Raji (cell line): ENCODE results near the gene UBL4B.

Experiments
- POLR2A ChIP-seq: IDR thresholded peaks from 2 replicates; pipeline ENCODE4 v1.6.1; 2011; ENCODE audit warnings: low read depth, low read length, control low read depth; ENCODE audit not compliant: insufficient read depth

UBL4B gene

DNA sequence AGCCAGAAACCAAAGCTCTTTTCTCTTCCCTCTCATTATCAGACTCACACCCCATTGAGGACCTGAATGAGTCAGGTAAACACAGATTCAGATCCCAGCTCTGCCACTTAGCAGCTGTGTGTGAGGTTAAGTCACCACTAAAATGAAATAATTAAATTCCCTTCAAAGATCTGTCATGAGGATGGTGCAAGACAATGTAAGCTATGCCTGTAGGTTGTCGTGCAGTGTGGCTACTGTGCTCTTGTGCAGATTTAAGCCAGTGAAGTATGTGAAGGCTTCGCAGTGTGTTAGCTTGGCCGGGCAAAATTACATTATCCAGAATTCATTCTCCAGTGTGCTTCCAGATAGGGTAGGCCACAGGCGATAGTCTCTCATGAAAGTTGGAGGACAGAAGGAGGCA is 13.6 kb downstream of the UBL4B start:
- no peak for TF ChIP-seq POLR2A

DNA sequence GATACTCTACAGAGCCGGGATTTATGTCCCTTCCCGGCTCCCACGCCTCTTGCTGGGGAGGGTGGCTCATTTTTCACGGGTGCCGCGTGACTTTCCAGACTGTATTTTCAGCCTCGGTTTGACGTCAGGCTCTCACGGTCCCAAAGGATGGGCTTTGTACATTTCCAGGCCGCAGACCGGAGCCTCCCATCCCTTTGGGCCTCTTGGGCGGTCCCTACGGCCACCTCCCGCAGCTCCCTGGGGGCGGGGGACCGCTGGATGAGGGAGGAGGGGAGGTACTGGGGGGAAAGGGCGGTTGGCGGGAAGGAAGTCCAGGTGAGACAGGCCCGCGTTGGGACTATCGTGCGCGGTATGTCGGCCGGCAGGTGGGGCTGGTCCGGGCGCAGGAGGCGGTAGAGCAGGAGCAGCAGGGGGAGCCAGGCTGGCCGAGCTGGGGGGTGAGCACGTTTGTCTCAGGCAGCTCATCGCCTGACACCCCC is 17.9 kb downstream of the UBL4B start:
- no peak for TF ChIP-seq POLR2A

DNA sequence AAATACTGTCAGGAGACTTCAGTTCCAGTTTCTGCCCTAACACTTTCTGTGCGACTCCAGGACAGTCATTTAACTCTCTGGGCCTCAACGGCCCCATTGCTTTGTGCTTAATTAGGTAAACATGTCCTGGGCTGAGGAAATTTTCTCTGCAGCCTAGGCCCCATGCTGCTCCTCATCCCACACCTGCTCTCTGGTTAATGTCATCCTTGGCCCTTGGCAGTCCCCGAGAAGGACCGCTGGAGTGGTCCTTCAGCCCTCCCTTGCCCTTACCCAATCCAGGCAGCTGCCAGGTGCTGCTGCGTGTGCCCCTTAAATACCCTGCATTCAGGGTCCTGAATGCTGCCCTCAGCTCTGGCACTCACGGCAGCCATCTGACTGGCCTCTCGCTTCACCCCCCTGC is 18.7 kb downstream of the UBL4B start:
- TF ChIP-seq POLR2A: no peak

DNA sequence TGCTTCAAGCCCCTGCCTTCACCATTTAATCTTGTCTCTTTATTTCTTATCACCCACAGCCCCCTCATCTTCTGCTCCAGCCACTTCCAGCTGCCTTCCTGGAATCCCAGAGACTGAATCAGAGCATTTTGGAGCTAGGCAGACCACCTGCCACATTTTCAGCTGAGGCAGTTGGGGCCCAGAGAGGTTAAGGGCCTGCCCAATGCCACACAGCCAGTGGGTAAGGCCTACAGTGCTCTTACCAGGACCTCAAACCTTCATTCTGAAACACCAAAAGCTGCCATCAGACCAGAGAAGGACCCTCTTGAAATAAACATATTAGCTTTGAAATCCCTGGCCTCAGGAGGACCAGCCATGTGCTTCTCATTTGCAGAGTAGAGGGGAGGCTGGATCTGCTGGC is 20.4 kb downstream of the UBL4B start:
- no peak for TF ChIP-seq POLR2A

DNA sequence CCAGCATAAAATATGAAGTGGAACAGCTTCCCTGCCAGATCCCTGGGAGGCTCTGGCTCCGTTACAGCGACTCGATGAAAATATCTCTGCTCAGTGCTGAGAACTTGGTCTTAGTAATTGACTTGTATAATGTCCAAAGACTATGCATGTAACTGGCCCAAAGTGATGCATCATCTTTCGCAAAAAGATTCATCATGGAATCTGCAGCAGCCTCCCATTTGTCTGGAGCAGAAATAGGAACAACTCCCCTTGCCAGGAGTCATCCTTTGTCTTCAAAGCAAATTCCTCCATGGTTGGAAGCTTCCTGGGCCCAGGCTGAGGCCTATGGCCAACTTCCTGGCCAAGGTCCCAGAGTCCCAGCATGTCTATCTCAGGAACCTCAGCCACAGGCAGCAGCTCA is 21.2 kb downstream of the UBL4B start:
- TF ChIP-seq POLR2A: no peak

DNA sequence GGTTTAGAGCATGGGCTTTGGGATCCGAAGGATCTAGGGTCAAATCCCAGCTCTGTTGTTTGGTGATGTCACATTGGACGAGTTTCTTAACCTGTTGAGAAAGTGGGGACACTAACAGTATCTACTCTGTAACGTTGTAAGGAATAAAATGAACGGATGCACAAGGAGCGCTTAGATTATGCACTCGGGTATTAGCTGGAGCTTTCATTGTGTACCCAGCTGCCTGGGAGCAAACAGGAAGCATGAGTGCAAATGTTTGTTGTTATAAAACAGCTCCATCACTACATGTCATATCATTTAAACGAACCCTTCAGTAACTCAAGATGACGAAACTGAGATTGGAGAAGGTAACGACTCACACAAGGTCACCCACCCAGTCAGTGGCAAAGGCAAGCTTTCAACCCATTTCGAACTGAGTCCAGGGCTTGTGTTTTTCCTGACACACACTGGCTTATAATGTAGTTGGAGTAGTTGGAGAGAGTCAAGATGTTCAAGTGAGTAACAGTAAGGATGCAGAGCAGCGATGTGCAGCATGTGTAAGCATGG is 21.9 kb downstream of the UBL4B start:
- no peak for TF ChIP-seq POLR2A

DNA sequence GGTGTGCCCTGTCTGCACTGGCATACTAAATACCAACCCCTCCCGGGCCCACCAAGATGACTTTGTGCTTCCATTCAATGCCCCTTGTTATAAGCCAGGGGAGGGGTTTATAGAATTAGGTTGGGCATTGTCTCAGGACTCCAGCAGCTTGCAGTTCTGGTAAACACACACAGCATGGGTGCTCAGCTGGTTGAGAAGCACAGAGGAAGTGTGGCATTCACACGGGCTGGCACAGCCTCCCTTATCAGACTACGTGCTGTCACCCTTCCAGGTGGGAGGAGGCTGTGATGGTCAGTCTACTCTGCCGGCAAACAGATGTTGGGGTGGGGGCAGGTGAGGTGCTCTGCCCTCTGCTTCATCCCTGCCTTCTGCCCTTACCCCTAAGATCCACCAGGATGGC is 23.0 kb downstream of the UBL4B start:
- no peak for TF ChIP-seq POLR2A

DNA sequence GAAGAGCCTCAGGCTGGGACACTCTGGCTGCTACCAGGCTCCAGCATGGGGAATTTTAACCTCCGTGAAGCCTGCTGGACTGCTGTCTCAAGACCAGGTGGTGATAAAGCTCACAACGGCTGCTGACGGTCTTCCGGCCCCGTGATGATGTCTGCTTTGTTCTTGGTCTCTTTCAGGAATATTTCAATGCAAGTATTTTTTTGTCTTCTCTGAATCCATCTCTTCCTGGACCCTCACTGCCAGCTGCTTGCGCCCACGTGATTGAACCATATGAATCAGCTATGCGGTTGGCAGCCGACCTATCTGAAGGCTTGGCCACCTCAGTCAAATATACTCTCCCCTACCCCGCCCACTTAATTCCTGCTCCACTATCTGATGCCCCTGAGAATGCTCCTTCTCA is 23.4 kb downstream of the UBL4B start:
- TF ChIP-seq POLR2A: no peak

DNA sequence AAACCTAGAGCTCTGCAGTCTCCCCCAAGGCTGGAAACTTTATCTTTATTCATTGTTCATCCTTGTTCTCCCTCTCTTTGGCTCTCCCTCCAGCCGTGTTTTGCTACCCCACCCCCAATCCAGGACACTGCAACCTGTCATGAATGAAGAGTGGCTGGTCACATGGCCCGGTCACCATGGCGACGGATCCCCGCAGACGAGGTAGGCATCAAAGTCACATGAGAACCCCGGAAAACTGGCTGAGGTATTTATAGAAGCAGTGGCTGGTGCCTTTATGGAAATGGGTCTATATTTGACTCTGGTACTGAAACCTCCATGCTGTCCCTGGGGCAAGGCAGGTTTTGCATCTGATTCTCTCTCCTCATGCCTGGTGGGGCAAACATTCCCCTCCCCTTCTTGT is 24.7 kb downstream of the UBL4B start:
- TF ChIP-seq POLR2A: no peak

DNA sequence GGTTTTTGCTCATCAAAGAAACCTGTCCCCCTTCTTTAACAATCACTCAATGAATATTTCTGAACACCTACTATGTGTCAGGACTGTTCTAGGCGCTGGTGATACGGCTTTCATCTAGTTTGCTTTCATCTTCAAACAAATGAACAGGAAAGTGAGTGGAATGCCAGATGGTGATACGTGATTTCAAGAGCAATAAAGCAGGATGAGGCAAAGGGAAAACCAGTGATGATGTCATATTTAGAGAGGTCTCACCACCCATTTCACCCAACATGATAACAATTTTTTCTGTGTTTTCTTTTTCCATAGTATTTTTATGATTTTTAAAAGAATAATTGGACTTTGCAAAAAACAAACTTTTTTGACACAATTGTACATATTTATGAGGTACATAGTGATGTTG is 26.7 kb downstream of the UBL4B start:
- no peak for TF ChIP-seq POLR2A

DNA sequence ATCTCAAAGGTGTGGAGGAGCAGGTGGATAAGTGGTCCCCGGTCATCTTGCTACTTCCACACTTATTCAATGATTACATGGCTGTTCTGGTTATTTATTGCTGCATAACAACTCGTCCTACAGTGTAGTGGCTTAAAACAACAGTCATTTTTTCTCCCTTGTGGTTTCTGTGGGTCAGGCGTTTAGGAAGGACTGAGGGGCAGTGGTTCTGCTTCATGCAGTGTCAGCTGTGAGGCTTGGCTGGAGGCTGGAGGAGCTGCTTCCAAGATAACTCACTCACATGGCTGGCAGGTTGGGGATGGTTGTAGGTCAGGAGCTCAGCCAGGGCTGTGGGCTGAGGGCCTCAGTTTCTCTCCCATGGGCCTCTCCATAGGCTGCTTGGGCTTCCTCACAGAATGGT is 32.1 kb downstream of the UBL4B start:
- TF ChIP-seq POLR2A: no peak

DNA sequence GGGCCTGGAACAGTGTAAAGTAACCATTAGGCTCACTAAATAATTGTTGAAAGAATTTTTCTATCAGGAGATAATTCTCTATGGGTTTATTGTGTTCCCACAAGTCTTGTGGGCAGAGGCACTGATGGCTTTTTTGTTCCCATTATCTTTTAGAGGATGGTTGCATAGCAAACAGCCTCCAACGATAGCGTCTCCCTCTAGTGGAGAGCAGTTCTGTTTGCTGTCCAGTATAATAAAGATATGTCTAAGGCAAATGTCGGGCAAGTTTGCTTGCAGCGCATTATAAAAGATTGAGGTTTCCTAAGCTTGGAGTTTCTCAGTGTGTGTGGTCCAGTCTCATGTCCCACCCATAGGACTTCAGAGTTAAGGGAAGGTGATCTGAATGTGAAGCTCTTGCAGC is 36.7 kb downstream of the UBL4B start:
- no peak for TF ChIP-seq POLR2A

DNA sequence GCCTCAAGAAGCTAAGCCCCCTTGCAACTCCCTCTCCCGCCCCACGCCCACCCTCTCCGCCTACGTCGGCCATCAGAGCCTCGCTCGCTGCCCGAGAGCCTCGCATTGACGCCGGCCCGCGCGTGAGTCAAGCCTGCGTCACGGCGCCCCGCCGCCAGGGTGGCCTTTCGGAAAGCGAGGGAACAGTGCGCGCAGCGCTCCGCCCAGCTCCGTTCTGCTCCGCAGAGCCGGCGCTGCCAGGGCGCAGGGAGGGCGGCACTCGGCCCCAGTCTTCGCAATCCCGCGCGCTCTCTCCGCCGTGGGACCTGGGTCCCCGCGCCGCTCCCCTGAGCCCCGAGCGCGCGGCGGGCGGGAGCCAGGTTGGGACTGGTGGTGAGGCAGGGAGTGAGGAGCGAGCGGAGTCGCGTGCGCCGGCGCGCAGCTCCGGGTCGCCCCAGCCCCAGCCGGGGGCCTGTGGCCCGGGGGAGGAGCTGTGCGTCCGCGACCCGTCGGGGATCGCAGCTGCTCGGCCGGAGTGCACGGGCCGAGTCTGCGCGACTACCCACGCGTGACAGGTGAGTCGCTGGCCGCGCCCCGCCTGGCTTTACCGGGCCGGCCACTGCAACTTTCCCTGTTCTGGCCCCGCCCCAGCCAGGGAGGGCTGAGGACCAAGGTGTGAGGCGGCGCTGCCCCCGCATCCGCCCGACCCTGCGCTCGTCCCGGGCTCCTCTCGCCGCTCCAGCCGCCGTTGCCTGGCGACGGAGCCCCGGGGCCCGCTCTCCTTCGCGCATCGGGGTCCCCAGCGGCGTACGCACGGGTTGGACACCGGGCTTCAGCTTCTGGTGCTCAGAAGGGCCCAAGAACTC is 38.3 kb downstream of the UBL4B start, which contains the start of gene SLC6A17:
TSS of gene SLC6A17 (plus strand) at position 165 of the 845 bp plus-strand sequence. CDS start 16,436 bp downstream, outside the sequence.
- no peak for TF ChIP-seq POLR2A

DNA sequence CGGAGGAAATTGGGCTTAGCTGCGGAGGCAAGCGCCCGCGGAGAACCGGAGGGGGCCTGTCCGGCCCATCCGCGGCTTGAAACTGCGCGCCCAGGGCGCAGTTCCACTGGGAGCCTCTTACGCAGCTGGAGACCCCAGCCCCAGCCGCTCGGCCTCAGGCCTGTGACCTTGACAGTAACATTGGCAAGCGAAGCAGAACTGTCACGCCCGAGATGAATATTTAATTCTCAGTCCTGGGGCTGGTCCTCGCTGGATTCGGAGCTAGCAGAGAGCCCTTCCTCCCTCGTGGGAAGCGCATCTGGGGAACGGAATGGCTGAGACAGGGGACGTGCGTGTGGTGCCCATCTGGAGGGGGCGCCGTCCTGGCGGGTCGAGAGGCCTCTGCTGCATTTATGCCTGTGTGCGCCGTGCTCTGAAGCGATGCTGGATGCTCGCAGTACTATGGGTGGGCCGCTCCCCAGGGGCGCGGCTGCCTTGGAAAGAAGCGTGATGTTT is 39.0 kb downstream of the UBL4B start:
- TF ChIP-seq POLR2A: no peak

DNA sequence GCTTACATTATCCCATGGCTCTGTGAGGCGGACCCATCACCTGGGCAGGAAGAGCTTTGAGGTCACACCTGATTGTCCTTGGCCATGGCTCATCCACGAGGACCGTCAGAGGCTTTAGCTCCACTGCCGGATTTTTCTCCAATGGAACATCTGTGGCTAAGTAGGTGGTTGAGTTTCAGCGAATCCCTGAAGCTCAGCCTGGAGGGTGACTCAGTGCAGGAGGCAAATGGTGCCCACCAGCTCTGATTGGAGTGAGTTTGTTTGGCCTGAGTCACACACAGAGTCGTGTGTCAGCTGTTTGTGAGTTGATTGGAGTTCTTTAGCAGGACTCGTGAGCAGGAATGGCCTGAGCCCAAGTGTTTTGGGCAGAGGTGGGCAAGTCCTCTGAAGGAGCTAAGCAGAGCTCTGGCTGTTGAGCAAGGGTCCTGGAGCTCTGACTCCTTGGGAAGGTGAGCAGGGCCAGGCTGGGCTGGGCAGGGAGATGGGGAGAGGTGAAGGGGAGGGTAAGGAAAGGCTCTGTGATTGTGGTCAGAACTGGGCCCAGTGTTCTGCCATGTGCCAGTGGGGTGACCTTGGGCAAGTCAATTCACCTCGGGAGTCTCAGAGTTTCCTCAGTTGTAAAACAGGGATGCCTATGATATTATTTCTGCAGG is 40.0 kb downstream of the UBL4B start:
- no peak for TF ChIP-seq POLR2A
